ENCODE data around the gene C1orf21.

DNA sequence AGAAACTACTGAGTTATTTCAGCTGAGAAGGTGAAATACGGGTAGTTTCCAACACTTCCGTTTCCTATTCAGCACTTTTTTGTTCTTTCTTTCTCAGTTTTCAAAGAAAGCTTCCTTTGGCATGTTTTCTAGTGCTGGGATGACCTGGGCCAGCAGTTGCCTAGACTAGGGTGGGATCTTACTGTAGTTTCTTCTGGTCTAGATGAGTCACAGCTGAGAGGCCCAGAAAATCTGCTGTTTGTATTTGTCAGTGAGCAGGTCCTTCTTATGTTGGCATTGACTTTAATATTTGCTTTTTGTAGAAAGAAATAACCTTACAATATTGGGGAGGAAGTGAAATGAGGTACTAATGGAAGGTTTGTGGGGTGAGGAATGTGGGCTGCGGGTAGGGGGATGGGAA is 22.2 kb downstream of the C1orf21 start:
- TF ChIP-seq, protein P1, sequence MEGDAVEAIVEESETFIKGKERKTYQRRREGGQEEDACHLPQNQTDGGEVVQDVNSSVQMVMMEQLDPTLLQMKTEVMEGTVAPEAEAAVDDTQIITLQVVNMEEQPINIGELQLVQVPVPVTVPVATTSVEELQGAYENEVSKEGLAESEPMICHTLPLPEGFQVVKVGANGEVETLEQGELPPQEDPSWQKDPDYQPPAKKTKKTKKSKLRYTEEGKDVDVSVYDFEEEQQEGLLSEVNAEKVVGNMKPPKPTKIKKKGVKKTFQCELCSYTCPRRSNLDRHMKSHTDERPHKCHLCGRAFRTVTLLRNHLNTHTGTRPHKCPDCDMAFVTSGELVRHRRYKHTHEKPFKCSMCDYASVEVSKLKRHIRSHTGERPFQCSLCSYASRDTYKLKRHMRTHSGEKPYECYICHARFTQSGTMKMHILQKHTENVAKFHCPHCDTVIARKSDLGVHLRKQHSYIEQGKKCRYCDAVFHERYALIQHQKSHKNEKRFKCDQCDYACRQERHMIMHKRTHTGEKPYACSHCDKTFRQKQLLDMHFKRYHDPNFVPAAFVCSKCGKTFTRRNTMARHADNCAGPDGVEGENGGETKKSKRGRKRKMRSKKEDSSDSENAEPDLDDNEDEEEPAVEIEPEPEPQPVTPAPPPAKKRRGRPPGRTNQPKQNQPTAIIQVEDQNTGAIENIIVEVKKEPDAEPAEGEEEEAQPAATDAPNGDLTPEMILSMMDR (conservative IDR thresholded peaks at IDR 0.05; ENCODE audit: low read length), result no peak
- TF ChIP-seq EZH2phosphoT487 (IDR thresholded peaks at IDR 0.05; ENCODE audit: borderline replicate concordance), result no peak
